HG02885 (cell line): ENCODE results near the gene SRRM2.

ENCODE experiments used
- ATAC-seq: cut with Tn5 transposase; IDR thresholded peaks from one replicate; pipeline ENCODE4 v1.9.1; 2021; ENCODE audit warnings: mild to moderate bottlenecking; ENCODE audit not compliant: unreplicated experiment, poor library complexity

SRRM2 gene

DNA sequence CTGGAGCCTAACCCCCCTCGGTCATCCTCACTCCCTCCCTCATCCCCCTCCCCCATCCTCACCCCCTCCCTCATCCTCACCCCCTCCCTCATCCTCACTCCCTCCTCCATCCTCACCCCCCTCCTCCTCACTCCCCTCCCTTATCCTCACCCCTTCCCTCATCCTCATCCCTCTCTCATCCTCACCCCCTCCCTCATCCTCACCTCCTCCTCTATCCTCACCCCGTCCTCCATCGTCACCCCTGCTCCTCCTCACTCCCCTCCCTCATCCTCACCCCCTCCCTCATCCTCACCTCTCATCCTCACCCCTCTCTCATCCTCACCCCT is 34.4 kb downstream of the SRRM2 start:
- ATAC-seq: no peak

- no peak for ATAC-seq
Measured at GRCh38 chr16:2787406-2787805, 35.0 kb downstream of the SRRM2 start, which contains the start of gene PRSS33. Gene PRSS33 (minus strand): TSS chr16:2787560. CDS start chr16:2786547, 1,013 bp downstream.

- ATAC-seq: no peak
Measured at GRCh38 chr16:2787961-2788360, 35.5 kb downstream of the SRRM2 start.

- no peak for ATAC-seq
Measured at GRCh38 chr16:2790631-2791030, 38.2 kb downstream of the SRRM2 start.

GRCh38 chr16:2791174-2791573 is 38.7 kb downstream of the SRRM2 start:
- no peak for ATAC-seq

- ATAC-seq: no peak
Measured at GRCh38 chr16:2792940-2793339, 40.5 kb downstream of the SRRM2 start.

DNA sequence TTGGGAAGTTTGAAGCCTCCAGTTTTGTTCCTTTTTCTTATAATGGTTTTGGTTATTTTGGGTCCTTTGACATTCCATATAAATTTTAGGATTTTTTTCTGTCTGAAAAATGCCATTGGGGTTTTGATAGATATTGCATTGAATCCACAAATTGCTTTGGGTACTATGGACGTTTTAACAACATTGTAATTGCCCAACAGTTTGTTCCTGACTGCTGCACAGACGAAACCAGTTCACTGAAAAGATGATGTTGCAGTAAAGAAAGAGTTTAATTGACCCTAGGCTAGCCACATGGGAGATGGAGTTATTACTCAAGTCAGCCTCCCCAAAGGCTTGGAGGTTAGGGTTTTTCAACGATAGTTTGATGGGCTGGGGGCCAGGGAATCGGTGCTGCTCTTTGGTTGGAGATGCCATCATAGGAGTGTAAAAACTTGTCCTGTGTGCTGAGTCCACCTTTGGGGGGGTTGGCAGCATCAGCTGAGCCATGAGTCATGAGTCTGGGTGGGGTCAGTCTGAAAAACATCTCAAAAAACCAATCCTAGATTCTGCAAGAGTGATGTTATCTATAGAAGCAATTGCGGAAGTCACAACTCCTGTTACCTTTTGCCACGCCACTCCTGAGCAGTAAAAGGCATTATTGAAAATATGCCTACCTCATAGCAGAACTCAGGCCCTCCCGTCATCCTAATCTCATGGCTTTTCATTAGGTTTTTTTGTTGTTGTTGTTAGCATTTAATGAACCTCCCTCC is 43.1 kb downstream of the SRRM2 start:
- no peak for ATAC-seq

GRCh38 chr16:2798723-2799204 is 46.3 kb downstream of the SRRM2 start:
- ATAC-seq: no peak

GRCh38 chr16:2799205-2799858 is 46.9 kb downstream of the SRRM2 start:
- no peak for ATAC-seq

- ATAC-seq: no peak
Measured at GRCh38 chr16:2799859-2800226, 47.4 kb downstream of the SRRM2 start.

- ATAC-seq: no peak
Measured at GRCh38 chr16:2803545-2804195, 51.2 kb downstream of the SRRM2 start.

- ATAC-seq: no peak
Measured at GRCh38 chr16:2804728-2805127, 52.3 kb downstream of the SRRM2 start.

- ATAC-seq: no peak
Measured at GRCh38 chr16:2806286-2806685, 53.8 kb downstream of the SRRM2 start.

DNA sequence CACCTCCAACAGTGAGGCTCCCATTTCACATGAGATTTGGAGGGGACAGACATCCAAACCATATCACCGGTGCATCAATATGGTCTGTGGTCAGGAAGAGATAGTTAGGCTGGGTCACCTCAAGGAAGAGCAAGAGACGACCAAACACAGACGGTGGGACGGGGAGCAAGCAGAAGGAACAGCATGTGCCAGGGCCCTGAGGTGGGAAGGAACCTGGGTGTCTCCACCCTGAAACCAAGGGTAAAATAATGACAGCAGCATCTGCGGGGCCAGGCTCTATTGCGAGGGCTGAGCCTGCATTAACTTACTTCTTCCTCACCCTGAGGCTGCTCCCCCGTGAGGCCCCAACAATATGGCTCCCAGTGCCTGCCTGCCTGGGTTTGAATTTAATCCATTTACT is 55.7 kb downstream of the SRRM2 start:
- no peak for ATAC-seq

- ATAC-seq: no peak
Measured at GRCh38 chr16:2809149-2809760, 56.8 kb downstream of the SRRM2 start.

DNA sequence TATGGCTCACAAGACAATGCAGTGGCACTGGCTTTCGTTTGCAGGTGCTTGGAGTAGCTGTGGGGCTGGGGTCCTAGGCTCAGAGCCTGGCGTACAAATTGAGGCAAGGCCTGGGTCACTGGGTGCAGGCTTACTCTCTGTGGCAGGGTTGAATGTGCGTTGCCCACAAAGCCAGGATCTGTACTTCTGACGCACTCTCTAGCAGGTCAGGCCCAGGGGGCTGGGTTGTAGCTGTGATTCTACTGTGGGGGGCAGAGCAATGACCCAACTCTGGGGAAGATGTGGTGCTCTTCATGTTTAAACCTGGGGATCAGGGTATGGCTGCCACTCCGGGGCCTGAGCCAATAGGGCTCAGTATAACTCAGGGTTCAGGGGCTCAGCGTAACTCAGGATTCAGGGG is 58.2 kb downstream of the SRRM2 start:
- no peak for ATAC-seq

GRCh38 chr16:2811703-2812471 is 59.4 kb downstream of the SRRM2 start:
- ATAC-seq: no peak

DNA sequence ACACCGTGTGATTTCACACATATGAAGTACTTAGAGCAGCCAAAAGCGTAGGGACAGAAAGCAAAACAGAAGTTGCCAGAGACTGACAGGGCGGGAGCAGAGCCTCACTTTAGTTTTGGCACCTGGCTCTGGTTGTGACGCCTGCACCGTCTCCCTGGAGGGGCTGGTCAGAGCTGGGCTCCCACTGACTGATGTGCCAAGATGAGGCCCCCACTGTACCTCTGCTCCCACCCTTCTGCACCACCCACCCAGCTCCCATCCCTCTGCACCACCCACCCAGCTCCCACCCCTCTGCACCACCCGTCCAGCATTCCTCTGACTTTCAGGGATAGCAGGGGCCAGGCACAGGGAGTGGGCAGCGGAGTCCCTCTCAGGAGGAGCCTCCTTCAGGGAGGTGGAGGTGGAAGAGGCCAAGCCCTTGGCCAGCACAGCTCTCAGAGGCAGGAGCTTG is 61.4 kb downstream of the SRRM2 start:
- ATAC-seq: no peak

- no peak for ATAC-seq
Measured at GRCh38 chr16:2814551-2815298, 62.3 kb downstream of the SRRM2 start.
